Tibial artery (tissue), 4 donors: ENCODE measurements around the gene GRIN2C.

Experiments
- DNase-seq, 2 donors: peaks; one replicate each; pipeline ENCODE4 v3.0.0-alpha.2; 2019
- H3K27ac ChIP-seq, 2 donors: fragments of 200-600 bp; sonication (generic) in 1 of 2; 1 replicate in 1 of 2; 2 replicates in 1 of 2; pipeline ENCODE4 v1.5.1; 2018 to 2019; ENCODE audit warnings: mild to moderate bottlenecking in 1 of 2
- H3K27me3 ChIP-seq, 2 donors: fragments of 200-600 bp; sonication (generic) in 1 of 2; one replicate each; pipeline versions ENCODE4 v1.5.1 to v1.6.0; 2016 to 2019
- H3K36me3 ChIP-seq, 3 donors: fragments of 200-600 bp; sonication (generic) in 2 of 3; one replicate each; pipeline ENCODE4 v1.5.1; 2016 to 2019; ENCODE audit warnings: mild to moderate bottlenecking in 2 of 3
- H3K4me1 ChIP-seq, 4 donors: fragments of 200-600 bp; sonication (generic) in 2 of 4; 1 replicate in 3 of 4; 2 replicates in 1 of 4; pipeline ENCODE4 v1.5.1; 2016 to 2019
- H3K4me3 ChIP-seq, 2 donors: fragments of 200-600 bp; sonication (generic) in 1 of 2; 1 replicate in 1 of 2; 2 replicates in 1 of 2; pipeline ENCODE4 v1.5.1; 2018 to 2019; ENCODE audit warnings: mild to moderate bottlenecking in 2 of 2
- H3K9me3 ChIP-seq, 3 donors: fragments of 200-600 bp; sonication (generic) in 1 of 3; one replicate each; pipeline ENCODE4 v1.5.1; 2016 to 2019
- intact Hi-C: fragments of 100-400 bp; cut with DNase I; formaldehyde crosslinking; loops from one replicate; pipeline ENCODE4 v1.15.0; 2023; ENCODE audit warnings: low total_unique reads
- TF ChIP-seq, protein P1 (sequence below), 2 experiments: fragments of 200-600 bp in 1 of 2; fragments of 450-650 bp in 1 of 2; IDR thresholded peaks; one replicate each; pipeline ENCODE4 v1.5.1; 2017 to 2019; ENCODE audit warnings: antibody characterized with exemption in 2 of 2, mild to moderate bottlenecking in 1 of 2, moderate library complexity in 1 of 2

GRIN2C gene

GRCh38 chr17:74850310-74850709 lies 9.4 kb downstream of the GRIN2C start:
- peaks cover 0 to 70% of the 10 kb centered on the region in 2 donors for H3K27me3 ChIP-seq
- intact Hi-C loops = no loop called here
- no peaks in the 10 kb centered on the region for H3K9me3 ChIP-seq
- DNase-seq = no peak
- TF ChIP-seq, protein P1, sequence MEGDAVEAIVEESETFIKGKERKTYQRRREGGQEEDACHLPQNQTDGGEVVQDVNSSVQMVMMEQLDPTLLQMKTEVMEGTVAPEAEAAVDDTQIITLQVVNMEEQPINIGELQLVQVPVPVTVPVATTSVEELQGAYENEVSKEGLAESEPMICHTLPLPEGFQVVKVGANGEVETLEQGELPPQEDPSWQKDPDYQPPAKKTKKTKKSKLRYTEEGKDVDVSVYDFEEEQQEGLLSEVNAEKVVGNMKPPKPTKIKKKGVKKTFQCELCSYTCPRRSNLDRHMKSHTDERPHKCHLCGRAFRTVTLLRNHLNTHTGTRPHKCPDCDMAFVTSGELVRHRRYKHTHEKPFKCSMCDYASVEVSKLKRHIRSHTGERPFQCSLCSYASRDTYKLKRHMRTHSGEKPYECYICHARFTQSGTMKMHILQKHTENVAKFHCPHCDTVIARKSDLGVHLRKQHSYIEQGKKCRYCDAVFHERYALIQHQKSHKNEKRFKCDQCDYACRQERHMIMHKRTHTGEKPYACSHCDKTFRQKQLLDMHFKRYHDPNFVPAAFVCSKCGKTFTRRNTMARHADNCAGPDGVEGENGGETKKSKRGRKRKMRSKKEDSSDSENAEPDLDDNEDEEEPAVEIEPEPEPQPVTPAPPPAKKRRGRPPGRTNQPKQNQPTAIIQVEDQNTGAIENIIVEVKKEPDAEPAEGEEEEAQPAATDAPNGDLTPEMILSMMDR (IDR thresholded peaks at IDR 0.05) = no peak
- H3K4me3 ChIP-seq = no peak overlapping the region
- H3K4me1 ChIP-seq = peaks cover 0 to 11% (median 0%) of the 10 kb centered on the region in 4 donors
- H3K27ac ChIP-seq = no peak overlapping the region
- no peaks in the 10 kb centered on the region for H3K36me3 ChIP-seq

- Histone ChIP-seq H3K9me3 (no peaks in the 10 kb centered on the region), H3K4me1 (peaks cover 0 to 11% (median 0%) of the 10 kb centered on the region in 4 donors), H3K27ac (no peak overlapping the region), H3K36me3 (no peaks in the 10 kb centered on the region), H3K4me3 (no peak overlapping the region), H3K27me3 (peaks cover 0 to 67% of the 10 kb centered on the region in 2 donors)
- no peak for DNase-seq
- TF ChIP-seq, protein P1 (IDR thresholded peaks at IDR 0.05) = no peak
- intact Hi-C loops = no loop called here
Observed at GRCh38 chr17:74848656-74849399, 10.9 kb downstream of the GRIN2C start.

DNA sequence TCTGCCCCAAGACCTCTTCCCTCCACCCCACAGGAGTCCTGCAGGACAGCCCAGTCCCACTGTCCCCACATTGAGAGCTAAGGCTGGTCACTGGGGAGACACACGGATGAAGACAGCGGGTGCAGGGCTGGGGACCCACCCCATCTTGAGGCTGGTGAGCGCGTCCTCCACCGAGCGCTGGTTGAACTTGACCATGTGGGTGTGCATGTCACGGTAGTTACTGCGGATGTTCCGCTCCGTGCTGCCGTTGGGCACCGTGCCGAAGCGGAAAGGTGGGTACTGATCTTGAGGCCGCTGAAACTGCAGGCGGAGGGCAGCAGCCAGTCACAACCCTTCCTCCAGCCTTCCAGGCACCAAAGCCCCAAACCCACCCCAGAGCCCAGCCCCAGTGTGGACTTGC lies 13.1 kb downstream of the GRIN2C start:
- no peak for DNase-seq
- H3K27ac ChIP-seq = no peak overlapping the region
- H3K27me3 ChIP-seq = peaks cover 0 to 55% of the 10 kb centered on the region in 2 donors
- TF ChIP-seq, protein P1 (IDR thresholded peaks at IDR 0.05) = no peak
- peaks cover 0 to 15% (median 13%) of the 10 kb centered on the region in 4 donors for H3K4me1 ChIP-seq
- H3K36me3 ChIP-seq = no peaks in the 10 kb centered on the region
- H3K4me3 ChIP-seq = no peak overlapping the region
- no peaks in the 10 kb centered on the region for H3K9me3 ChIP-seq
- intact Hi-C loops = no loop called here

- intact Hi-C loops = no loop called here
- H3K4me3 ChIP-seq = peak overlapping the region; percentile 39 to 54
- H3K27me3 ChIP-seq = peaks cover 0 to 30% of the 10 kb centered on the region in 2 donors
Observed at GRCh38 chr17:74843352-74843627, 16.4 kb downstream of the GRIN2C start.

DNA sequence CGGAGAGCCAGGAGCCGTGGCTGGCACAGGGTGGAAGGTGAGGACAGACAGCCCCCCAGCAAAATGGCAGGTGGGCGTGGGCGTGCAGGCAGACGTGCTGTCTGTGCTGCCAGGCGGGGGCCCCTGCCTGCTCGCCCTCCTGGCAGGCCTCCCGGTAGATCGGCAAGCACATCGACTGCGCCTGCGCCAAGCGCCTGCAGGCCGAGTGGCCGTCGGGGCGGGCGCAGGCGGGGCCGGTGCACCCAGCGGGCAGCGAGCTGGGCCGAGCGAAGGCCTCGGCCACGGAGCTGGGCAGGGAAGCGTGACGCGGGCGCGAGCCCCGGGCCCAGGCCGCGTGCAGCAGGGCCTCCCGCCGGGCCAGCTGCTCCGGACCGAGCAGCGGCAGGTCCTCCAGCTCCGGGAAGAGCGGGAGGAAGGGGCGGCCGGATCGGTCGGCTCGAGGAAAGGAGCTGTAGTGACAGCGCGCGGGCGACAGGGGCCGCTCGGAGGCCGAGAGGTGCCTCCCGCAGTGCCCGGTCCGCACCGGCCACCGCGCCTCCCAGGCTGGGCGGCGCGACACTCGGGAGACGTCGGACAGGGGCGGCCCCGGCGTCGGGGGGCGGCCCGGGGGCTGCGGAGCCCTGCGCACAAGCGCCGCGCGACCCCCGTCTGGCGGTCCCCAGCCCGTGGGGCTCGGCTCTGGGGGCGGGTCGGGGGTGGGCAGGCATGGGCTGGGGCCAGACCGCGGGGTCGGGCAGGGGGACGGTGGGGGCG lies 16.9 kb downstream of the GRIN2C start:
- DNase-seq = no peak
- intact Hi-C loops = no loop called here
- H3K4me3 ChIP-seq = peak overlapping the region; percentile 39 to 54
- TF ChIP-seq, protein P1 (IDR thresholded peaks at IDR 0.05) = peak; percentile 47 to 48
- H3K4me1 ChIP-seq = peaks cover 0 to 23% (median 16%) of the 10 kb centered on the region in 4 donors
- peaks cover 0 to 30% of the 10 kb centered on the region in 2 donors for H3K27me3 ChIP-seq
- H3K36me3 ChIP-seq = peaks cover 0 to 9% (median under 1%) of the 10 kb centered on the region in 3 donors
- H3K27ac ChIP-seq = no peak overlapping the region
- H3K9me3 ChIP-seq = no peaks in the 10 kb centered on the region

More at GRCh38 chr17:74843352-74843627, 16.4 kb downstream of the GRIN2C start:
- no peak for DNase-seq
- no peaks in the 10 kb centered on the region for H3K9me3 ChIP-seq
- no peak overlapping the region for H3K27ac ChIP-seq
- H3K36me3 ChIP-seq = peaks cover 0 to 9% (median 0%) of the 10 kb centered on the region in 3 donors
- TF ChIP-seq, protein P1 (IDR thresholded peaks at IDR 0.05) = no peak
- peaks cover 0 to 23% (median 16%) of the 10 kb centered on the region in 4 donors for H3K4me1 ChIP-seq
